ENCODE measurements around the gene TXNDC12.
A peak's percentile ranks its signal among the peaks of the same experiment; 100 is the strongest.

TXNDC12 gene

DNA sequence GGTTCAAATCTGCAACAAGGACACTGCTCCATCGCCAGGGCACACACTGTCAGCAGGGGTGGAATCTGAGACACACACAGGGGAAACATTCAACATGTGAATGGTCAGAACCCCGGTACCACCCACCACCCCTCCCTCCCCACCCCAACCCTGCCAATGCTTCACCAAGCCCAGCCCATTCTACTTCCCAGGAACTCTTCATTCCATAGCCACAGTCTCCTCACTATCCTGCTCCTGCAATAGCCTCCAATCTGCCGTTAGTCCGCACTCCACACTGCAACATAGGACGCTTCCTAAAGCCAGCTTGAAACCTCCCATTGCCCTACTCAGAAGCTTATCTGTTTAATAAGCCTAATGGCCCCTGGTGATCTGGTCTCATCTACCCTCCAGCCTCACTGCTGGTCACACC, 57.0 kb downstream of the TXNDC12 start:
- peak; percentile 65 for DNase-seq (ENCODE audit: low spot score)

DNA sequence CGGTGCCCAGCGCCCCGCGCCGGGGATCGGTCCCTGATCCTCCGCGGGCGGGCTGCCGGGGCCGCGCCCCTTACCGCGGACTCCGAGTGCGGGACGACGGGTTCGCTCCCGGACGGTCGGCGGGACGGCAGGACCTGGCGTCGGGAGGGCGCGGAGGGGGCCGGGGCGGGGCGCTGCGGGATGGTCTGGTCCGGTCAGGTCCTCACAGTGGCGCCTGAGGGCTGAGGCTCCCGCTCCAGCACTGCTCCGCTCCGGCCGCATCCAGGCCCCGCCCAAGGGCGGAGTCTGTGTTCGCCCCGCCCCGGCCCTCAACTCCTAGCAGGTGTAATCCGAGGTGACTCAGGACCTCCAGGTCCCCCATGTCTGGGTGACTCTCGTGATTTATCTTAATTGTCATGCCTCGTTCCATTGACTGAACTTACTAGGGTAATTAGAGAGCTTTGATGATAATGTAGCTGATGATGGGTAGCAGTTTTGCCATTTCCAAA, 64.5 kb downstream of the TXNDC12 start, which contains the start of gene RAB3B:
Gene RAB3B (minus strand): TSS at position 223 of the 488 bp plus-strand sequence. CDS start 13,583 bp downstream, outside the sequence.
- DNase-seq (ENCODE audit: low spot score) = peak; percentile 84

DNA sequence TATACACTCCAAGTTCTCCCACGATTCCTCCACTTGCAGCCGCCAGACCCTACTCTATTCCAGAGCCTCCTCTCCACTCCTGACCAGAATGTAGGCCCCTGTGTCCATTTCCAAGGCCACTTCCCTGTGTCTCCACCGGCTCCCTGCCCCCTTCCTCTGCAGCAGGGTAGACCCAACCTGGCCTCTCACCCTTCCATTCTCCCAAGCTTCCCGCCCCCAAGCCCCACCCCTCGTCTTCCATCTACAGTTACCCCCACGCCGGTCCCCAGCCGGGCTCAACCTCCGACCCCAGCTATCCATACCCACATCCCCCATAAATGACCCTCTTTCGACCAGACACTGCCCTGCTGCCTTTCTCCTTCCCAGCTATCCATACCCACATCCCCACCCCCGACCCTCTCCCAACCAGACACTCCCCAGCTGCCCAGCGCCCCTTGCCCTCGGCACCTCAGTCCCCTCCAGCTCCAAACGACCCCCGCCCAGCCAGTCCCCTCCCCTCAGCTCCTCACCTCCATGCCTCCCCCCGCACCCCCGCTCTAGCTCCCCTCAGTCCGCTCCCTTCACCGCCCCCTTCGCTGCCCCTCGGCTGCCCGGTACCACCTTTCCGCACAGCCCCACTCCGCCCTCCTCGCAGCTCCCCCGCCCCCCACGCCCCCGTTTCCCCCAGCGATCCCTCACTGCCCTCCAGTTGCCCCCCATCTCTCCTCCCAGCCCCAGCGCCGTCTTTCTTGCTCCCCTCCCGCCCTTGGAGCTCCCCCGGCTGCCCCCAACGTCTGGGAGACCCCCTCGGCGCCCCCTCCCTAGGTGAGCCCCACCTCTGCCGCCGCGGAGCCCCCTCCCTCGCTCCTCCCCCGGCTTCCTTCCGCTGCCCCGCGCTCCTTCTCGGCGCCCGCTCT, 65.2 kb downstream of the TXNDC12 start:
- no peak for DNase-seq (ENCODE audit: low spot score)

DNA sequence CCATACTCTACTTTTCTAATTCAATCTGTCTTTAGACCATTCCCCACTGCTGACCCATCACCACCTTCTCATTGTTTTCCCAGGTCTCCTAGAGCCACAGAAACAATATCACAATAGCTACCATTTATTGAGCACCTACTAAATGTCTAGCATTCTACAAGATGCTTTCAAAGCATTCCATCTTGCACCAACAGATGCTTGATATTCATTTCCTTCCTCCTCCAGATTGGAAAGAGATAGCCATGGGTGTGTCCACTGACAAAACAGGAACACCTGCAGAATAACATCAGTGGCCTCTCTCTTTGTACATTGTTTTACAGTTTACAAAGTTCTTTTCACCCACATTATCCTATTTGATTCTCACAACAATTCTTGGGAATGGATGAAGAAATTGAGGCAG, 66.7 kb downstream of the TXNDC12 start:
- DNase-seq (ENCODE audit: low spot score) = no peak

DNA sequence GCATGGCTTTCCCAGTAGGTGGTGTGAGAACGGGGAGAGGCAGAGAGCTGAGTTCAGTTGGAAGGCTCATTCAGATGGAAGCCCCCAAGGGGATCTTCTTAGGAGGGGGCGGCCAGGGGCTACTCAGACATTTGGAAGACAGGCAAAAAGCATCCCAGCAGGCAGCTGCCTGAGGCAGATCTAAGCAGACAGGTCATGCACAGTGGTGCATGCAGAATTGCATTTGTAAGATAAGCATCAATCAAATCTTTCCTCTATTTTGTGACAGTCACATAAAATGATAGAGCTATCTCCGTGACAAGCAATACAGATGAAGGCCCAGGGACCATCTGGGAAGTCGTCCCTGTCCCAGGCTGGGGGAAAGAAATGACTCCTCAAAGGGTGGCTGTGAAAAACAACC, 68.3 kb downstream of the TXNDC12 start:
- DNase-seq (ENCODE audit: low spot score) = no peak

DNA sequence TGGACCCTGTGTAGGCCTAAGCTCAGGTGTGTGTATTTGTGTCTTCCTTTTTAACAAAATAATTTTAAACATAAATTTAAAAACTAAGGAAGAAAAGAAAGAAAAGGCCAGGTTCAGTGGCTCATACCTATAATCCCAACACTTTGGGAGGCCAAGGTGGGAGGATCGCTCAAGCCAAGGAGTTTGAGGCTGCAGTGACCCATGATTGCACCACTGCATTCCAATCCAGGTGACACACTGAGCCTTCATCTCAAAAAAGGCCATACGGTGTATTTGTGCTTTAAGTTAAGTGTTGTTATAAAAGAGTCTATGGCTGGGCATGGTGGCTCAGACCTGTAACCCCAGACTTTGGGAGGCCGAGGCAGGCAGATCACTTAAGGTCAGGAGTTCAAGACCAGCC, 72.8 kb downstream of the TXNDC12 start:
- DNase-seq (ENCODE audit: low spot score) = no peak

DNA sequence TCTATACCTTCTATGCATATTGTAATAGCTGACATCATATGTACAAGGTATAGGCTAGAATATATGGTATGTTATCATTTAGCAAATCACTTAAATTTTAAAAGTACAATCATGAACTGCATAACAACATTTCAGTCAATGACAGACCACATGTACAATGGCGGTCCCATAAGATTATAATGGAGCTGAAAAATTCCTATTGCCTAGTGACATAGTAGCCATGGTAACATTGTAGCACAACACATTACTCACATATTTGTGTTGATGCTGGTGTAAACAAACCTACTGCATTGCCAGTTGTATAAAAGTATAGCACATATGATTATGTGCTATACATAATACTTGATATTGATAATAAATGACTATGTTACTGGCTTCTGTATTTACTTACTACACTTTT, 73.4 kb downstream of the TXNDC12 start:
- DNase-seq (ENCODE audit: low spot score) = no peak

DNA sequence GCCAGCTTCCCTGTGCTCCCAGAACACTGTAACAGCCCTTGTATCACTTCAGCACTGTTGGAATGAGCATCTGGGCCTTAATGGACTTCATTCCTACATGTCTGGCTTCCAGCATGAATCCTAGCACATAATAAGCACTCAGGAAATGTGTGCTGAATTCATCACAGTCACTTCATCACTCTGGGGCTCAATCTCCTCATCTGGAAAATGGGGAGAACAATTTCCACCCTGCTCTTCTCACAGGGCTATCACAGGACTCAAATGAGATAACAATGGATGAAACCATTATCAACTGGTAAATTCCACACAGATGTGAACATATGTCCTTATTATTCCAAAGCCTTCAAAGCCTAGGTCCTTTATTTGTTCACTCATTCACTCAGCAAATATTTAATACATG, 76.9 kb downstream of the TXNDC12 start:
- no peak for DNase-seq (ENCODE audit: low spot score)

DNA sequence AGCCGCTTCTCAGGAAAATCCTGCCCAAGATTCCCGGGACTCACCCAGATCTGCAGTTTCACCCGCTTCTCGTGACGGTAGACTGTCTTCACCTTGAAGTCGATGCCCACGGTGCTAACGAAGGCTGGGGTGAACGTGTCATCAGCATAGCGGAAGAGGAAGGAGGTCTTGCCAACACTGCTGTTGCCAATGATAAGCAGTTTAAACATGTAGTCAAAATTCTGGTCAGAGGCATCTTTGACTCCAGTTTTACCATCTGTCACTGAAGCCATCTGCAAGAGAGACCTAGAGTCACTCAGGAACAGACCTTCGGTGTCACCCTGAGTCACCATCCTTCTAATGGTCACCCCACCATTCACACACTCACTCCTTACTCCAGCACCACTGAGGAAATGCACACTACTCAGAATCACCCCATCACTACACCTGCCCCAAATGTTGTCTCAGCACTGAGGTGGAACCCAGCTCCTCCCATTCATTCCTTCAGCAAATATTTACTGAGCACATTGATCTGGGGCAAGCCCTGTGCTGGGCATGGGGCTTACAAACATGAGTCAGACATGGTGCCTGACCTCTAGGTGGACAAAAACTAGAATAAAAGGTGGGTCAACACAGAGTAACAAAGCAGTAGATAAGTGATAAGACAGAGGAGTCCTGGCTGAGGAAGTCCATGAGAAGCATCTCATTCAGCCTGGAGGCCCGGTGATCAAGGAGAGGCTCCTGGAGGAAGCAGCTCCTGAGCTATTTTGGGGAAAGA, 78.0 kb downstream of the TXNDC12 start:
- no peak for DNase-seq (ENCODE audit: low spot score)

DNA sequence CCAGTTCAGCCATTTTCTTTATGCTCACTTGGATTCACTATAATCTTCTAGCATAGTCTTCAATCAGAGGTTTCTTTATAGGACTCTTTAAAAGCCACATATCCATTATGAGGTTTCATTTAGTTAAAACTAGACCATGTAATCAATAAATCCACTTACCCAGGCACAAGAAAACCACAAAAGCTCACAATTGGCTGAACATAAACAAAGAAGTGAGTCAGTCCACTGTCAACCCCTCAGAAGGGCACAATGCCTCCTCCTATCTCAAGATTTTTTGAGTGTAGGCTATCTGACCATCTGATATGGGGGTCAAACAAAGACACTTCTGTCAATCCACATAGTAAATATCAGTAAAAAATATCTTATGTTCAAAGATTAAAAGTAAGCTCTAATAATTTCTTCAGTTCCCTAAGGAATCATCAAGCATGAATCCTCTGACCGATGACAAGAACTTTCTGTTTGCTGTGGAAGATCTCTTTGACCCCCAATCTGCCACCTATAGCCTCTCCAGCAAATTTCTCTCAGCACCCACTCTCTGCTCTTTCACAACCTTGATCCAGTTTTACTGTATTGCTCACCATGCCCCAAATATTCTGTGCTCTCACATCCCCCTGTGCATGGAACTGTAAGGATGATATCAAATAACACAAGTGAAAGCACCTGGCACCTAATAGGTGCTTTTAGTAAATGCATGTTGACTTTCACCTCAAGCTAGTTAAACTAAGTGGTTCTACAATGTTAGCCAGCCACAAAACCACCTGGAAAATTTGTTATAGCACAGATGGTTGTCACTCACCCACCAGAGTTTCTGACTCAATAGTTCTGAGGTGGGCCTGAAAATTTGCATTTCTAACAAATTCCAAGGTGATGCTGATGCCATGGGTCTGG, 81.2 kb downstream of the TXNDC12 start:
- DNase-seq (ENCODE audit: low spot score) = no peak

Measured in D341Med (cell line).